Immature natural killer cell (primary cell): Measurements from ENCODE around the gene TRIP12. TPM values are rescaled to one million over a fixed set of nuclear protein-coding genes. Genes with fewer than 3 reads are reported as not detected.
"Not testable (repeated sequence)": the region's sequence is repeated elsewhere in the genome, so short reads cannot be mapped to it uniquely, and the experiment has no call there.

Experiments used
- DNase-seq, 3 donors: peaks; one replicate each; pipeline ENCODE4 v3.0.0; 2022; ENCODE audit warnings: mixed read lengths in 1 of 3
- H3K27ac Mint-ChIP-seq, 6 donors: one replicate each; pipeline ENCODE4 v1.8.0; 2020; ENCODE audit warnings: mixed read lengths in 6 of 6, mild to moderate bottlenecking in 5 of 6, inconsistent platforms in 4 of 6, moderate library complexity in 3 of 6
- H3K27me3 Mint-ChIP-seq, 3 donors: one replicate each; pipeline ENCODE4 v1.8.0; 2020 to 2021; ENCODE audit warnings: low read depth in 3 of 3, mild to moderate bottlenecking in 3 of 3, mixed read lengths in 3 of 3, moderate library complexity in 3 of 3, inconsistent platforms in 1 of 3
- H3K36me3 Mint-ChIP-seq, 3 donors: one replicate each; pipeline ENCODE4 v1.8.0; 2020; ENCODE audit warnings: mixed read lengths in 3 of 3, inconsistent platforms in 2 of 3, mild to moderate bottlenecking in 2 of 3
- H3K4me1 Mint-ChIP-seq, 2 donors: one replicate each; pipeline ENCODE4 v1.8.0; 2020; ENCODE audit warnings: inconsistent platforms in 2 of 2, mild to moderate bottlenecking in 2 of 2, mixed read lengths in 2 of 2, moderate library complexity in 1 of 2
- H3K4me3 Mint-ChIP-seq, 5 donors: one replicate each; pipeline ENCODE4 v1.8.0; 2020; ENCODE audit warnings: mild to moderate bottlenecking in 5 of 5, mixed read lengths in 5 of 5, inconsistent platforms in 3 of 5, moderate library complexity in 3 of 5
- H3K9me3 Mint-ChIP-seq, 6 donors: one replicate each; pipeline ENCODE4 v1.8.0; 2020; ENCODE audit warnings: mild to moderate bottlenecking in 6 of 6, mixed read lengths in 6 of 6, inconsistent platforms in 4 of 6, moderate library complexity in 3 of 6
- polyA plus RNA-seq, 3 donors: library from polyadenylated mRNA; unstranded; fragments of 300-500 nt; fragmentation: Illumina TruSeq; gene quantifications; one replicate each; pipeline ENCODE4 v1.2.3, GENCODE V29; 2021

Gene TRIP12
- polyA plus RNA-seq, 3 donors from 2014 or later = 13.5 to 69.4 (median 26.0) TPM

GRCh38 chr2:229825476-229825875 lies 96.3 kb downstream of the TRIP12 start:
- no peaks in the 10 kb centered on the region for H3K27me3 Mint-ChIP-seq
- no peak for DNase-seq
- H3K36me3 Mint-ChIP-seq = peaks cover 36 to 64% (median 47%) of the 10 kb centered on the region in 3 donors
- H3K27ac Mint-ChIP-seq = peak overlapping the region in 2 of 6 donors; percentile 4 to 21
- peaks cover 2 to 15% of the 10 kb centered on the region in 2 donors for H3K4me1 Mint-ChIP-seq
- H3K4me3 Mint-ChIP-seq = no peak overlapping the region
- H3K9me3 Mint-ChIP-seq = peaks cover 0 to 1% (median 0%) of the 10 kb centered on the region in 6 donors

GRCh38 chr2:229821316-229821715 lies 100.5 kb downstream of the TRIP12 start:
- Mint-ChIP-seq H3K27me3 (no peaks in the 10 kb centered on the region), H3K4me1 (peaks cover 5 to 23% of the 10 kb centered on the region in 2 donors), H3K36me3 (peaks cover 21 to 63% (median 37%) of the 10 kb centered on the region in 3 donors), H3K9me3 (peaks cover 0 to 1% (median 0%) of the 10 kb centered on the region in 6 donors), H3K27ac (no peak overlapping the region), H3K4me3 (no peak overlapping the region)
- DNase-seq = no peak

- Mint-ChIP-seq H3K36me3 (peaks cover 13 to 45% (median 22%) of the 10 kb centered on the region in 3 donors), H3K27ac (no peak overlapping the region), H3K4me1 (peaks cover 5 to 23% of the 10 kb centered on the region in 2 donors), H3K27me3 (no peaks in the 10 kb centered on the region), H3K9me3 (peaks cover 0 to 1% (median 0%) of the 10 kb centered on the region in 6 donors), H3K4me3 (no peak overlapping the region)
- no peak for DNase-seq
Measured at GRCh38 chr2:229818230-229818629, 103.6 kb downstream of the TRIP12 start.

- Mint-ChIP-seq H3K27me3 (no peaks in the 10 kb centered on the region), H3K4me3 (no peak overlapping the region), H3K4me1 (peaks cover 3 to 8% of the 10 kb centered on the region in 2 donors), H3K27ac (no peak overlapping the region), H3K36me3 (peaks cover 8 to 35% (median 10%) of the 10 kb centered on the region in 3 donors), H3K9me3 (no peaks in the 10 kb centered on the region)
- no peak for DNase-seq
Measured at GRCh38 chr2:229815858-229816257, 106.0 kb downstream of the TRIP12 start.

DNA sequence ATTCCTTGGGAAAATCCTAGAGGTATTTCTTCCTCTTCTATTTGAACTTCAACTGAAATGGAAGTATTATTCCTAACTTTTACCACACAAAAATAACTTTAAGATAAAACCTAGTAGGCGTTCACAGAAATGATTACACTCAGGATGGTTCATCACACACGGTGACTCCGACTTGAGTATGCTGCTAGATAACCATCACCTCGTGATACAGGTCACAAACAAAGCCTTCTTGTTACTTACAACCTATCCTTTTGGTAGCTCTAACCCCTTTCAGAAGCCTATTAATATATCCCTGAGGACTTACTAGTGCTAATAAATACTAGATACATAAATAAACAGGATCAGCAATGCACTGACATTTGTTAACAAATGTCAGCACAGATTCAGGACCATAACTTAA lies 106.5 kb downstream of the TRIP12 start:
- Mint-ChIP-seq H3K4me3 (no peak overlapping the region), H3K36me3 (peaks cover 10 to 40% (median 12%) of the 10 kb centered on the region in 3 donors), H3K27me3 (no peaks in the 10 kb centered on the region), H3K27ac (no peak overlapping the region), H3K9me3 (no peaks in the 10 kb centered on the region), H3K4me1 (peaks cover 3 to 8% of the 10 kb centered on the region in 2 donors)
- no peak for DNase-seq

GRCh38 chr2:229810786-229811185 lies 111.0 kb downstream of the TRIP12 start:
- H3K36me3 Mint-ChIP-seq = peaks cover 21 to 51% (median 40%) of the 10 kb centered on the region in 3 donors
- no peaks in the 10 kb centered on the region for H3K9me3 Mint-ChIP-seq
- no peaks in the 10 kb centered on the region for H3K27me3 Mint-ChIP-seq
- no peak for DNase-seq
- no peak overlapping the region for H3K4me3 Mint-ChIP-seq
- no peaks in the 10 kb centered on the region for H3K4me1 Mint-ChIP-seq
- peak overlapping the region in 2 of 6 donors; percentile 13 to 30 for H3K27ac Mint-ChIP-seq

- H3K9me3 Mint-ChIP-seq = no peaks in the 10 kb centered on the region
- H3K4me1 Mint-ChIP-seq = peaks cover 0 to 9% of the 10 kb centered on the region in 2 donors
- H3K4me3 Mint-ChIP-seq = no peak overlapping the region
- no peak for DNase-seq
- H3K27ac Mint-ChIP-seq = peak overlapping the region in 1 of 6 donors; percentile 21
- no peaks in the 10 kb centered on the region for H3K27me3 Mint-ChIP-seq
- peaks cover 21 to 54% (median 42%) of the 10 kb centered on the region in 3 donors for H3K36me3 Mint-ChIP-seq
Measured at GRCh38 chr2:229805559-229805958, 116.2 kb downstream of the TRIP12 start.

DNA sequence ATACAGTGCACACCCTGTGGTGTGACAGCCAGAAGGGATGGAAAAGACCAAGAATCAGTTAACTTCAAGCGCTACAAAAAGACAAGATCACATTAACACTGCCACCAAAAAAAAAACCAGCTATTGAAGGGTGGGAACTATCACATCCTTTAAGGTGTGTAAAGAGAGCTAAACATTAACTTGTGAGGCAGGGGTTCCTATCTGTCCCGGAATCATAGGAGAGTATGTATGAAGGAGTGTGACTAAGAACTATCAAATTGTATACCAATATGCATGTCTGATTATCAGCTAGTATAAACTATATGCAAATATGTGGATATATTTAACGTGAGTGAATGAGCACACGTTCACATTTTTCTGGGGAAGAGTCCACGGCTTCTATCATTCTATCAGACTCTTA lies 119.0 kb downstream of the TRIP12 start:
- Mint-ChIP-seq H3K27me3 (no peaks in the 10 kb centered on the region), H3K4me3 (no peak overlapping the region), H3K4me1 (peaks cover 0 to 9% of the 10 kb centered on the region in 2 donors), H3K9me3 (no peaks in the 10 kb centered on the region), H3K27ac (peak overlapping the region in 1 of 6 donors; percentile 14), H3K36me3 (peaks cover 18 to 55% (median 39%) of the 10 kb centered on the region in 3 donors)
- DNase-seq = no peak

DNA sequence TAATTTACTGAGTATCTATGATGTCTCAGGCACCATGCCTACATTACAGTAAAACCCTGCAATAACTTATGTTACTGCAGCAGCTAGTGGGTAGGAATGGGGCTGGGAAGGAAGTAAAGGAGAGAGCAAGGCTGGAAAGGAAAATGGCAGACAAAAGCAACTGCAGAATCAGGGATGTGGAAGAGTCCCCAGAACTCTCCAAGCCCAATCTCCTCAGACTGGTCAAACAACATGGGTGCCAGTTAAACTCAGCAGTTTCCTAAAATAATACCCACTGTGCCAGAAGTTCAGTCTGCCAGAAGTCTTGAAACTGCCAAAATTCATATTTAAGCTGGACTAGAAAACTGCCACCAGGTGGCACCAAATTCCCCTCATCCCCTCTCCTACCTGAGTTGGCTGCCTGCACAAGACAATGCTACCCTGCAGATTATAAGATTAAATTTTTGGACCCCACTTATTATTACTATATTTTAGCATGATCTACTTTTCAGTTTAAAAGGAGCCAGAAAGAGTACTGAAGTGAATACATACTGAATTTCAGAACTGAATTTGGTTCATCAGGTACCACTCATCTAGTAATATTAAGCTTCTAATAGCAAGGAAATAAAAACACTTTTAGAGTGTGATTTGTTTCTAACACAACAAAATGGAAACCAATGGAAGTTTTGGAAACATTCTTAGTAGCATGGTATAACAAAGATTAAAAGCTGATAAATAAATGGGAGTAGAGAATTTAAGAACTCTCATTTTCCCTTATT lies 120.6 kb downstream of the TRIP12 start:
- no peaks in the 10 kb centered on the region for H3K27me3 Mint-ChIP-seq
- no peaks in the 10 kb centered on the region for H3K9me3 Mint-ChIP-seq
- peak overlapping the region in 2 of 6 donors; percentile 39 to 40 for H3K27ac Mint-ChIP-seq
- no peak overlapping the region for H3K4me3 Mint-ChIP-seq
- peaks cover 0 to 9% of the 10 kb centered on the region in 2 donors for H3K4me1 Mint-ChIP-seq
- DNase-seq = peak; percentile 22 to 44 (median 38)
- H3K36me3 Mint-ChIP-seq = peaks cover 26 to 56% (median 39%) of the 10 kb centered on the region in 3 donors

GRCh38 chr2:229798446-229799155 lies 123.2 kb downstream of the TRIP12 start:
- H3K27me3 Mint-ChIP-seq = no peaks in the 10 kb centered on the region
- no peak for DNase-seq
- H3K36me3 Mint-ChIP-seq = peaks cover 30 to 49% (median 34%) of the 10 kb centered on the region in 3 donors
- peak overlapping the region in 1 of 6 donors; percentile 62 for H3K27ac Mint-ChIP-seq
- no peaks in the 10 kb centered on the region for H3K9me3 Mint-ChIP-seq
- H3K4me1 Mint-ChIP-seq = peaks cover 0 to 9% of the 10 kb centered on the region in 2 donors
- no peak overlapping the region for H3K4me3 Mint-ChIP-seq

DNA sequence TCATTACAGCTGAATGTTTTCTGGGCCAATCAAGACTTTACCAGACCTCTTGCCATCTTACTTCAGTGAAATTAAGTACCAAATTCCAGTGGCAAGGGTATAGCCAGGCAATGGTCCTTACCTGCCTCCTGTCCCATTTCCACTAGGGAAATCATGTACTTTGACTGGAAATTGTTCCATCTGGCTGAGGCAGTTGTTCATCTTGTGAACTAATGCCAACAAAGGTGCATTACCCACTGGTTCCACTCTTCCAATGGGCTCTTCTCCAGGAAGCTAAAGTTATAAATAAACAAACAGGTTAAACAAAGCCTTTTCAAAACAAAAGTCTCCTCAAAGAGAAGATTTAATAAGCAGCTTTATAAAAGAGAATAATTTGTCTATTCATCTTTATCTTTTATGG lies 126.8 kb downstream of the TRIP12 start:
- no peaks in the 10 kb centered on the region for H3K9me3 Mint-ChIP-seq
- H3K4me3 Mint-ChIP-seq = no peak overlapping the region
- peaks cover 41 to 65% (median 43%) of the 10 kb centered on the region in 3 donors for H3K36me3 Mint-ChIP-seq
- peaks cover 3 to 15% of the 10 kb centered on the region in 2 donors for H3K4me1 Mint-ChIP-seq
- no peaks in the 10 kb centered on the region for H3K27me3 Mint-ChIP-seq
- H3K27ac Mint-ChIP-seq = peak overlapping the region in 1 of 6 donors; percentile 30
- DNase-seq = no peak

- DNase-seq = no peak
- H3K4me3 Mint-ChIP-seq = no peak overlapping the region
- no peaks in the 10 kb centered on the region for H3K27me3 Mint-ChIP-seq
- H3K27ac Mint-ChIP-seq = no peak overlapping the region
- H3K36me3 Mint-ChIP-seq = peaks cover 39 to 69% (median 43%) of the 10 kb centered on the region in 3 donors
- no peaks in the 10 kb centered on the region for H3K9me3 Mint-ChIP-seq
- peaks cover 3 to 15% of the 10 kb centered on the region in 2 donors for H3K4me1 Mint-ChIP-seq
Measured at GRCh38 chr2:229794636-229795035, 127.2 kb downstream of the TRIP12 start.

- not testable (repeated sequence) for H3K27me3 Mint-ChIP-seq, H3K9me3 Mint-ChIP-seq, H3K4me3 Mint-ChIP-seq, DNase-seq
- Mint-ChIP-seq H3K36me3 (peaks cover 19 to 58% (median 32%) of the 10 kb centered on the region in 3 donors), H3K27ac (peak overlapping the region in 1 of 6 donors; percentile 63), H3K4me1 (peaks cover 11 to 23% of the 10 kb centered on the region in 2 donors)
Measured at GRCh38 chr2:229786289-229786688, 135.5 kb downstream of the TRIP12 start.

DNA sequence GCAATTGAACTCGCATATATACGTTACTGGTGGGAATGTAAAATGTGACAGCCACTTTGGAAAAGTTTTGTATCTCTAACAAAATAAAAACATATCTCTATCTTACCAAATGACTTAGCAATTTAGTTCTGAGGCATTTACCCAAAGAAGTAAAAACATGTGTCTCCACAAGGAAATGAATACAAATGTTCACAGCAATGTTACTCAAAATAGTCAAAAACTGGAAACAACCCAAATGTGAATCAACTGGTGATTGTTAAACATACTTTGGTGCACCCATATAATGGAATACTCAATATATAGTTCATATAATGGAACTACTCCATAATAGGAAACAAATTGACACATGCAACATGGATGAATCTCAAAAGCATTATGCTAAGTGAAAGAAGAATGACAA lies 137.0 kb downstream of the TRIP12 start:
- peak overlapping the region in 4 of 6 donors; percentile 12 to 63 (median 55) for H3K27ac Mint-ChIP-seq
- peaks cover 0 to 2% (median 0%) of the 10 kb centered on the region in 3 donors for H3K27me3 Mint-ChIP-seq
- H3K9me3 Mint-ChIP-seq = no peaks in the 10 kb centered on the region
- H3K4me3 Mint-ChIP-seq = no peak overlapping the region
- peaks cover 18 to 49% (median 33%) of the 10 kb centered on the region in 3 donors for H3K36me3 Mint-ChIP-seq
- no peak for DNase-seq
- H3K4me1 Mint-ChIP-seq = peaks cover 18 to 29% of the 10 kb centered on the region in 2 donors
